NCI-H774 (cell line): ENCODE data around the gene INPP5D.
"Not testable (repeated sequence)": the region's sequence is repeated elsewhere in the genome, so short reads cannot be mapped to it uniquely, and the experiment has no call there.

Experiments used
- DNase-seq: peaks from one replicate; lab custom pipeline; 2025; lab: John Stamatoyannopoulos, UW

INPP5D gene

GRCh38 chr2:233092432-233093165, 32.5 kb downstream of the INPP5D start:
- DNase-seq: no peak

- DNase-seq: no peak
Observed at GRCh38 chr2:233093166-233093448, 33.0 kb downstream of the INPP5D start.

GRCh38 chr2:233093721-233094120, 33.6 kb downstream of the INPP5D start:
- DNase-seq: no peak

DNA sequence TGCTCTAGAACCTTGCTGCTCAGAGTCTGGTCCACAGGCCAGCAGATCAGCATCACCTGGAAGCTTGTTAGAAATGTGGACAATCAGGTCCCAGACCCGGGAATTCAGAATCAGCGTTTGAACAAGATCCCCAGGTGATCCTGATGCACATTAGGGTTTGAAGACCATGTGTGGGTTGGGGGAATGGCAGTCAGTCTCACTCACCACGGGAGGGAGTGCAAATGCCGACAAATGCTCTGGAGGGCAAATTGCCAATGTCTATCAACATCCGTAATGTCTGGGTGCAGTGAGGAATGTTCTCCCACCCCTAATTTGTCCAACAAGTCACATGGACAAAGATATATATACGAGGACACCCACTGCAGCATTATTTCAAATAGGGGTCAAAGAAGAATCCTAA, 34.5 kb downstream of the INPP5D start:
- no peak for DNase-seq

- DNase-seq: no peak
Observed at GRCh38 chr2:233096006-233096405, 35.9 kb downstream of the INPP5D start.

DNA sequence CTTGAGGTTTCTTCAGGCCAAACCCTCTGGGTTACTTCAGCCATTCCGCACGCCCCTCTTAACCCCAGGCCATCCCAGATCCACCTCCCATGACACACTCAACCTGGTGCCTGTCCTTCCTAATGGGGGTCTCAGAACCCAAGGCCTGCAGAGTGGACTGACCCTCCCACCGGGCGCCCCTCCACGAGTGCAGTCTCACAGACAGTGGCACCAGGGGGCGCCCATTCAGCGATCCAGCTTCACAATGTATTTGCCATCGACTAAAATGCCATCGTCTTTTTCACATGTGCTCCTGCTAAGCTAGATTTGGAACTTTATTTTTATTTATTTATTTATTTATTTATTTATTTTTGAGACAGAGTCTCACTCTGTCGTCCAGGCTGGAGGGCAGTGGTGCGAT, 38.5 kb downstream of the INPP5D start:
- DNase-seq: no peak

DNA sequence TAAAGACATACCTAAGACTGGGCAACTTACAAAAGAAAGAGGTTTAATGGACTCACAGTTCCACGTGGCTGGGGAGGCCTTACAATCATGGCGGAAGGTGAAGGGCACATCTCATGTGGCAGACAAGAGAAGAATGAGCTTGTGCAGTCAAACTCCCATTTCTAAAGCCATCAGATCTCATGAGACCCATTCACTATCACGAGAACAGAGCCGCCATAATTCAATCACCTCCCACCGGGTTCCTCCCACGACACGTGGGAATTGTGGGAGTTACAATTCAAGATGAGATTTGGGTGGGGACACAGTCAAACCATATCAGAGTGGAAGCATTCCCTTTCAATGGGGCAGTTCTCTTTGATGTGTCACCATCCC, 39.7 kb downstream of the INPP5D start:
- DNase-seq: not testable (repeated sequence)

DNA sequence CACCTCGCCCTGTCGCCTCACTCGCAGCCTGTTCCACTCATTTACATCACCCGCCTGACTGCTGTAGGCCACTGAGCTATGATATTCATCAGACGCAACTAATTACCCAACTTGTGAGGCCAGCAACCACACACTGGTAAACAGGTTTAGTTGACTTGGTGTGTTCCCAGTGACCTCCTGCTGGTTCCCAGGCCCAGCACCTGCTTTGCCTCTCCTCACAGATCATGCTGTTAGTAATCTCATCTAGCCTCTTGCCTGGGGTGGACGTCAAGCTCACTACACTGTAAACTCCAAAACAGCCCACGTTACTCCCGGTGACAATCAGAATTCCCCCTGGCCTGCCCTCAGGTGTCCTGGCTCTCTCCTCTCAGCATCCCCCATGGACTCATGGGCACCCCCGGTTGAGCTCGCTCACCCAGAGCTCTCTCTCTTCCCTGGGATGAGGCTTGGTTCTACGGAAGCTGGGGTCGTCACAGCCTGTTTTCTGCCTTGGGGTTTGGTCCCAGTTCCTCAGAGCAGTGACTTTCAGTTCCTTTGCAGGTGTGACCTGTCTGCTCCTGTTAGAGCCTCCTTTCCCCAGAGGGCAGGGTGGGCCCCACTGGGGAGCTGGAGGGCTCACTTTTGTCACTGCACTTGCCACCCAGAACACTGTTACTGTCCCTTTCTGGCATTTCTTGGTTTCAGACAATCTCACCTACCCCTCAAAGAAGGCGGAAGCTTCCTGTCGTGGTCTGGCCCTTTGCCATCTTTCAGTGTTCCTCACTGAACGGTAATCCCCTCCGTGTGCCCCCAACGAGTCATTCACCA, 40.3 kb downstream of the INPP5D start:
- DNase-seq: no peak

GRCh38 chr2:233101141-233101540, 41.0 kb downstream of the INPP5D start:
- DNase-seq: no peak

GRCh38 chr2:233101816-233102215, 41.7 kb downstream of the INPP5D start:
- no peak for DNase-seq

- DNase-seq: no peak
Observed at GRCh38 chr2:233105156-233105895, 45.2 kb downstream of the INPP5D start.

DNA sequence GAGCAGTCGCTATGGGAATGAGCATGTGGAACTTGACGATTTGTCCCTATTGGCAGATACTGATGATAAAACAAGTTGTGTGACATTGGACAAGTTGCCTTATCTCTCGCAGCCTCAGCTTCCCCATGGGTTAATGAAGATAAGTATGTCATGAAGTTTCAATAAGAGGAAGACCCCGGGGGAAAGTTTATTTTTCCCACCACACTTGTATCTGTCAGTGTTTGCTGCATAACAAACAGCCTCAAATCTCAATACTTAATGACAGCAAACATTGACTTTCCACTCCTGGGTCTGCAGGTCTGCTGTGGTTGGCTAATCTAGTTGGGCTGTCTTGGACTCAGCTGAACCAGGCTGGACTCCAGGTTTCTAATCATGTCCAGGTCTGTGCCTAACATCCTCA, 45.8 kb downstream of the INPP5D start:
- DNase-seq: no peak

GRCh38 chr2:233107011-233107410, 46.9 kb downstream of the INPP5D start:
- DNase-seq: no peak

GRCh38 chr2:233107831-233108300, 47.7 kb downstream of the INPP5D start:
- no peak for DNase-seq

- DNase-seq: no peak
Observed at GRCh38 chr2:233108611-233109490, 48.7 kb downstream of the INPP5D start.

DNA sequence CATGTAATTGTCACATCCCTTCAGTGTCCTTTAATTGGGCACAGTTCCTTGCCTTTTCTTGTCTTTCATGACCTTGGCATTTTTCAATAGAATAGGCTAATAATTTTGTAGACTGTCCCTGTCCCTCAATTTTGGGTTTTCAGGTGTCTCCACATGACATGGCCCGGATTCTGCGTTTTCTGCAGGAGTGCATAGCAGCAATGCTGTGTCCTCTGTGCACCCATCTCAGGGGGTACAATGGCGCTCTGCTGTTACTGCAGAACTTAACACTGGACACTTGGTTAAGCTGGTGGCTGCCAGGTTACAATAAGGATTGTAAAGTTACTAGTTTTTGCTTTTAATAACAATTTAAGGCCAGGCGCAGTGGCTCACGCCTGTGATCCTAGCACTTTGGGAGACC, 51.3 kb downstream of the INPP5D start:
- no peak for DNase-seq

DNA sequence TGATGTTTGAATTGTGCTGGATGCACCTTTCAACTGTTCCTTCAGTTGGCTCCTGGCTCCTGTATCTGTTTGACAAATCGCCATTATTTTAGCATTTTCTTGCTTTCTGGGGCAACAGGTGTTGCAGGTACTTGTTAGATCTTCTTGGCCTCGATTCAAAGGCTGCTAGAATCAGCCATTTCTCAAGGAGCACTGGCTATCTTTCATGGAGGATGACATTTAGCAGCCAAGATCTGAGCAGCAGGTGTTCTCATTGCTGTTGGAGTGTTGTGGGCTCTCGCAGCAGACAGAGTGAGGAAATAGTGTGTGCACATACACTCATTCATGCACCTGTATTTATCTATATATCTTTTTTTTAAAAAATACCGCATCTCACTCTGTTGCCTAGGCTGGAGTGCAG, 52.2 kb downstream of the INPP5D start:
- DNase-seq: no peak

GRCh38 chr2:233112776-233113452, 52.8 kb downstream of the INPP5D start:
- DNase-seq: no peak

DNA sequence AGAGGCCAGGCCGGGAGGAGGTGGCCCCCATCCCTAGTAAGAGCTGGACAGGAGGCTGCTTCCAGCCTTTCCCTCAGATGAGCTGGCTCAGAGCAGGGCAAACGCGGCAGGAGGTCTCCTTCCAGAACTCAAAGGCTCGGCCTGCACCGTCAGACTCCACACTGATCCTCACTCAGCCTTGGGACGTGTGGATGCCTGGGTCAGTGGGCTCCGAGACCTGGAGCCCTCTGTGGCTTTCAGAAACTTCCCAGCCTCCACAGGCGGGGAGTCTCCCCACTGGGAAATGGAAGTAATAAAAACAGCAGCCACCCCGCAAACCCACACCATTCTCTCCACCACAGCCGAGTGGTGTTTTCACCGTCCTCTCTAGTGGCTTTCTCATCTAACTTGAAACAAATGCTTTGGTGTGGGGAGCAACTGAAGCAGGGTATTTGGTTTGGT, 54.3 kb downstream of the INPP5D start:
- no peak for DNase-seq

- DNase-seq: no peak
Observed at GRCh38 chr2:233115121-233115520, 55.0 kb downstream of the INPP5D start.

GRCh38 chr2:233115741-233116140, 55.6 kb downstream of the INPP5D start:
- DNase-seq: no peak
